ENCODE results near the gene SETD3.

SETD3 gene

DNA sequence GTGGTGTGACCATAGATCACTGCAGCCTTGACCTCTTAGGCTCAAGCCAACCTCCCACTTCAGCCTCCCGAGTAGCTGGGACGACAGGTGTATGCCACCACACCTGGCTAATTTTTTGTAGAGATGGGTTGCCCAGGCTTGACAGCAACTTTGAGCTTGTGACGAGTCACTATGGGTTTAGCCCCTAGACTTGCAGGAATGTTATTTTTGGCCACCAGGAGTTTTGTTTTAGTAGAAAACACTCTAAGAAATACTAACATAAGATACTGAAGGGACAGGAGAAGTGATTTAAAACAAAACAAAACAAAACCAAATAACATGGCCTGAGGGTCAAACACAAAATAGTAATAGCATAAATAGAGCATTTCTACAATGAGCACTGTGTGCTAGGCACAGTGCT, 26.4 kb downstream of the SETD3 start:
- DNase-seq, result no peak

DNA sequence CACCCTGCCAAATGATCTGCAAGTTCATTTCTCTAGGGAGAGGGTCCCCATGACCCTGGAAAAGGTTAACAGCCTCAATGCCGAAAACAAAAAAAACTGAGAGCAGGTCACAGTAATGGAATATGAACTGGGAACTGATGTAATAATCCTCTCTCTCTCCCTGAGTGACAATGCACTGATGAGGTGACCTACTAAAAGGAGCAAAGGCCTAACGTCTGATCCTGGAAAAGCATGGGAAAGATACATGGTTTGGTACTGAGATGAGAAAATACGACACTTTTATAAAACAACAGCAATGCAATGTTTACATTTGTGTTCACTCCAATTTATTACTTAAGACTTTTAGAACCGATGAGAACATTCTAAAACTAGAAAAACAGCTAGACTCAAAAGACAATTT, 27.7 kb downstream of the SETD3 start:
- no peak for DNase-seq

DNA sequence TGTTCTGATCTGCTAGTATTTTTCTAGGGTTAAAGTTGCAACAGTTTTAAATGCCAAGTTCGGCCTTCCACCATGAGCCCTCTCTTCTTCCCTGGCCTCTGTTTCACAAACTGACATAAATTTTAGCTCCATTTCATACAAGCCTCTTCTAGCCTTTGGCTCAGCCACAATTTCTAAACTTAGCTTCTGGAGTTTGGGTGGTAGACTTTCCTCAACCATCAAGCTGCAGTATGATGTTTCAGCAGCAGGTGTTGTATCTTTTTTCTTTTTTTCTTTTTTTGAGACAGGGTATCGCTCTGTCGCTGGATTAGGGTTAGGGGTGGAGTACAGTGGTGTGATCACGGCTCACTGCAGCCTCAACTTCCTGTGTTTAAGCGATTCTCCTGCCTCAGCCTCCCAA, 29.4 kb downstream of the SETD3 start:
- no peak for DNase-seq

DNA sequence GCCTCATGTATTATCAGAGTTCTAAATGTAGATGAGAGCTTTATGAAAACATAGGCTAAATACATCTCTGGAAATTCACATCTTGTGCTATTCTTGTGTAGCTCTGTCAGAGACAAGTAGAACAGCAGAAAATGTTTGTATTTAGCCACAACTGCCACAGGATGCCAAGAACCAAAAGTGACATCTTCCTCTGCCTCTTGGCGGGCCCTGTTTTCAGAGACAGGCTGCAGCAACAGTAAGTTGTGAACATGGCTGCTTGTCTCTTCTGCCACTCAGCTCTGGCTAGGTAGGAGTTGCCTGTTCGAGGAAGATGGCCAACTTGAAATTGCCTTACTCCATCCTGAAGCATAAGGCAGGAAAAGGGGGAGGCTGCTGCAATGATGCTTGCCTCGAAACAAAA, 30.4 kb downstream of the SETD3 start:
- DNase-seq, result no peak

DNA sequence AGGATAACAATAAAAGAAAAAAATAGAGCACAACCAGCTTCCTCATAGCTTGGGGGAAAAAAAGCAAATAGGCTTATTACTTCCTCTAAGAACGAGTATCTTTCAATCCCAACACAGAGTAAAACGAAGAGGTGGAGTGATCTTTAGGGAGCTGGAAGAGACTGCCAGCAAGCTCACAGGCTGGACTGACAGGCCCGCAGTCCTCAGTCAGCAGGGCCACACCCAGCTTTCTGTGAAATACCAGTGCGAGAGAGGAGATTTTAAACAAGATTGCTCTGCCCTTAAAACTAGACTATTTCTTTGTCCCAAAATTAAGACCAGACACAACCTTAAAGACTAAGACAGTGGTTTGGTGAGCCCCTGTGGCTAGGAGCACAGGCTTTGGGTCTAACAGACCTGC, 32.9 kb downstream of the SETD3 start:
- no peak for DNase-seq

DNA sequence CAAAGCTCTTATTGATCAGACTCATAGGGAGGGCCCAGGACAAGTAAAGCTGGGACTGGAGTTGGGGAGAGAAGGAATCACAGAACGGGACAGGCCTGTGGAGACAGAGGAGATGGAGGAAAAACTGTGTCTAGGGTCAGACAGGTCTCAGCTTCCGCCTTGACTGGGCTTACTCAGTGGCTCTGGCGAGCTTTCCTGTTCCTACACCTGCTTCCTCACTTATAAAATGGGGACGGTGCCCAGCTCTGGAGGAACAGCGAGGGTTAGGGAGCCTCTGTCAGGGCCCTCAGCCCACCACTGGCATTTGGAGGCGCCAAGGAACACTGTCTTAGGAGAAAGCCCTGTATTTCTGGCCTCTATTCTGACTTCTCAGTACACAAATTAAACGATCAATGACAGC, 34.7 kb downstream of the SETD3 start:
- no peak for DNase-seq

DNA sequence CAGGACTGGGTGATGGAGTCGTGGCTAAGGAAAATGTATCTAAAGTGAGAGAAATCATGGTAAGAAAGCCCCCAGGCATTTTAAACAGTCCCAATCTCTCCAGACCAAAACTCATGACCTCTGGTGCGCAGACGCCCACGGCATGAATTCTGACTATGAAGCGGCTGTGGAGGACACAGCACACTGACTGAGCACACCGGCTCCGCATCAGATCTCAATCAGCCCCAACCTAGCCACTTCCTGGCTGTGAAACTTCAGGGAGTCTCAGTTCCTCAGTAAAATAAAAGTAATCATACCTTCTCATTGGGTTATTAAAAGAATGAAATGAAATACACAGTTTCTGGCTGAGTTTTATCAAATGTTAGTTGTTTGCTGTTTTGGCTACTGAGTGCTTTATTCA, 38.7 kb downstream of the SETD3 start:
- DNase-seq, result no peak

DNA sequence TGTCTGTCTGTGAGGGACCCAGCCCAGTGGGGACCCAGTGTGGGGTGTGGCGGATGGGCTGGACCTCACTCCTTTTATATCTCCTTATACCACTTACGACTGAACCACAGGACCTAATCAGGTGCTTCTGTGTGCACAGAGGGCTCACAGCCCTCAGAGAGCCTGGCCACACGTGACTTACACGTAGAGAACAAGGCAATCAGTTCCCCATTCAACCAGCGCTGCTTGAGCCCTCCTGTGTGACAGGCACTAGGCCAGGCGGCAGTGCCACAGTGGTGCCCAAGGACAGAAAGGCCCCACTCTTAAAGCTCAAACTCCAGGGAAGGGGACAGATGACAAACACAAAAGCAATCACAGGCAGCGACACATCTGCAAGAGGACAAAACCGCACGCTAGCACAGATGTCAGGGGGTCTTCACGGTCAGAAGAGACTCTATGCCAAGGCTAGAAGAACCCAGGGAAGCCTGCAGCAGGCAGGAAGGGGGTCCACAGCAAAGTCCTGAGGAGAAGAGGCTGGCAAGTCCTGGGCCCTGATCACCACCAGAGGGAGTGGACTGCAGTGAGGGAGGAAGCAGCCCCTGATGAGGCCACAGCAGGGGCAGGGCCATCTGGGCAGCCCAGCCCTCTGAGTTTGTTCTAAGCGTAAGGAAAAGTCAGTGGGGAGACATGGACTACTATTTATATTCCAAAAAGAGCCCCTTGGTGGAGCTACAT, 39.3 kb downstream of the SETD3 start:
- no peak for DNase-seq

DNA sequence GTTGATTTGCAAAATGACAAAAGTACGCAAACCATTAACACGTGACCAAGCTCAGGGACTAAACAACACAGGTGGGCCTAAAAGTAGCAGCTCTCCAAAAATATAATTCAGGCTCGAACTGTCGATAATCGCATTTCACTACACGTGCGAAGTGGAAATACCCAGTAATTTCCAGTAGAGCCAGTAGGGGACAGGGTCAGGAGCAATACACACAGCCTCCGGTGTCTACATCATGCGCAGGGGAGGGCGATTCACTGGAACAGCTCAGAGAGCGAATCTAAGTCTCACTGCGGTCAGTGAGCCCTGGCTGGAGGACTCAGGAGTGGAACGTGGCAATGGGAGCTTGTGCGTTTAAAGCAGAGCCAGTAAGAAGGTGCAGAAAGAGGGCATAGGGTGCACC, 40.4 kb downstream of the SETD3 start:
- DNase-seq, result no peak

DNA sequence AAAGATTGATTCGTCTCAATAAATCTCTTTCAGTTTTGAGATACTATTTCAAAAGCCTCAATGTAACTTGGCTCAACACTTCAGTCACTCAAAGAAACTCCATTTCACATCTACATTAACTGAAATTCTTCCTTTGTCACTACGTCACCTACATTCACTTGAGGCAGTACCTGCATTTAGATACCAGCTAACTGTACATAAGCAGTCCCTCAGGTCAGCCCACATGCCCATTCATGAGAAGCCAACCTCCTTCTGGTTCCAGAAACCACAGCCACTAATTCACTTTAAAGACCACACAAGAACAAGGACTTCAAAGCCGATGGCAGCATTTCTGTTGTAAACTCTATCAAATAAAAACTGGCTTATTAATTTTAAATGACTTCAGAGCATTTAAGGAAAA, 43.0 kb downstream of the SETD3 start:
- DNase-seq, result no peak

DNA sequence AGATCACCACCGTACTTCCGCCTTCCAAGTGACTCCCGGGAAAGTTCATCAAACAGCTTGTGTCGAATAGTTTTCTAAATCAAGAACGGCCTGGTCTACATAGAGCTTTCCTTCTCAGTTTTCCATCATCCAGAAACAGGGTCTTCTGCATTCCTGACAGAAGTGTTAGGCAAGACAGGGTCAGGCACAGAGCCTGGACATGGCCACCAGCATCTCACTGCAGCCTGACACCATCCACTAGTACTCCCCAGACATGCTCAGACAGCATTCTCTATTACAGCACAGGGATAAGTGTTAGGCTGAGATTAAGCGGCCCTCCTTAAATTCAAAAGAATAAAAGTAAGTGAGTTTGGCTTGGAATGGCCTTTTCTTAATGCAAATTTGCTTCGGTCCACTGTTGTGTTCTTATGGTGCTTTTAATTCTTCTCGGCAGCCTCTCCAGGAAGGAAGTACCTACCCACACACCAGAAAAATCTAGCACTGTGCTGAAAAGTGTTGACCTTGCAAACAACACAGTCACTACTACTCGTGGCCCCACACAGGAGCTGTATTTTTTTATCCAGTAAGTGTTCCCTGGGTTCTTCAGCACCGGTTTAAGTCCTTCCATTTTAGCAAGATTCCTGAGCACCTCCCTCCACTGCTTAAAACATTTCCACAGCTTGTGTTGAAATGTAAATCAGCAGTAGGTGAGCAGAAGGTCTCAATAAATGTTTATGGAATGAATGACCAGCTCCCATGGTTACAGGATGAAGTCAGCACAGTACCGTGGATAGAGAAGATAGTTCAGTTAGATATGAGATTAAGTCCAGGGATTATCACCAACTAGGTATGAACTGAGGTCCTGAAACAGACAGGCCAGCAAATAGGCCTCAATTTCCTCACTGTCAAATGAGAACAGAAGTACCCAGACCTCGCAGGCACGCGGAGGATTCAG, 44.1 kb downstream of the SETD3 start:
- DNase-seq, result no peak

DNA sequence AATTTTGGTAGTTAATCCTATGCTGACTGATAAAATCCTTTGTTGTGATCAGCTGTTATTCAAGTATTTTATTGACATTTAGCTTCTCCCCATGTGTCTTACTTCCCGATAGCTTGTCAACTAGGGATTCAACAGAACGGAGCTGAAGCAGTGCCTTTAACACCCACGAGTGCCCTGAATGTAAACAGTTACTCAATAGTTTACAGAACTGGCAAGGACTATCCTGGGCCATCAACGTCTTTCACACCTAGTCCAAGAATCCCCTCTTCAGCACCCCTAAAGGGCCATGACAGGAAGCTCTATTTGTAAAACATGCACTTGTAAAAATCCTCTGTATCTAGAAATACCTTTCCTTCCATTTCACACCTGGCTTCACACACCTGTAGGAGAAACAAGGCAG, 45.3 kb downstream of the SETD3 start:
- DNase-seq, result no peak

DNA sequence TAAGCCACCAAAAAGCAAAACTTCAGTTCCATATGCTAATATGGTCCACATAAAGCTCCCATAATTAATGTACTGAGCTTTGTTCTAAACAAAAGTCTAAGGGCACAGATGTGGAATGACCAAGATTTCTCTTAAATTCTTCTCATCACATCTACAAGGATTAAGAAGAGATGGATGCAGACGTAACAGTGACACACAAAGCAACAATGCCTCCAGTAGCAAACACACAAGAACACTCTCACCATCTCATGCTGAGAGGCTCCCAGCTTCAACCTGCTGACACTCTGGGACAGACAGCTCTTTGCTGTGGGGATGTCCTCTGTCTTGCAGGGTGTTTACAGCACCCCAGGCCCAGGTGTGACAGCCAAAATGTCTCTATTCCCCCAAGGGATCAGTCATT, 48.2 kb downstream of the SETD3 start:
- no peak for DNase-seq

DNA sequence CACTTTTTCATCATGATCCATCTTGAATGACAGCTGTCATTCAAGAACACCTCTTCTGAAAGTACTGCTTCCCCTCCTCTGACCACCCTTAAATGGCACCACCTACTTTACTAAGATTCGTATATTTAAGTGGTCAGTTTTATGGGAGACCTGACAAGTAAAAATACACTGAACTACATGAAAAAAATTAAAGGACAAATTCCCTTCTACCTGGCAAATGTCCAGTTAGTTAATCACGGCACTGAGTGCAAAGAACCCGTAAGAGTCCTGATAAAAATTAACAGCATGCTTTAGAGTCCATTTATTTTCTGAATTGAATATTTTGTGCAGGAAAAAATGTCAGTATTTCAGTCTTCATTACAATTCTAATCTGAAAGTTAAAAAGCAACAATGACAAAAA, 48.7 kb downstream of the SETD3 start:
- no peak for DNase-seq

DNA sequence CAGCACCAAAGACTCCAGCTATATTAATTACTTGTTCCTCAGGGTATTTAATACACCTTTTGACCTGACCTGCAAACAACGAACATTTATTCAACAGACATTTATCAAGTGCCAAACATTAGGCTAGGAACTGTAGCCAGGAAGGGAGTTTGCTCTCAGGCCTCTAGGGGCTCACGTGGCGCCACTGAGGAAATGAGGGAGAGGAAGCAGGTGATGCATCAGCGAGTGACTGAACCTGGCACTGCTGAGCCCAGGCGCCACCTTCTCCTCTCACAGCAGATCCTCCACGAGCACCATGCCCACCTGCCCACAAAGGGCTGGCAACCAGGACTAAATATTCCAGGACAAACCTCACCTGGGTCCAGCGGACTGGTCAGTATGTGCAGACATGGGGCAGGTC, 50.2 kb downstream of the SETD3 start:
- no peak for DNase-seq

DNA sequence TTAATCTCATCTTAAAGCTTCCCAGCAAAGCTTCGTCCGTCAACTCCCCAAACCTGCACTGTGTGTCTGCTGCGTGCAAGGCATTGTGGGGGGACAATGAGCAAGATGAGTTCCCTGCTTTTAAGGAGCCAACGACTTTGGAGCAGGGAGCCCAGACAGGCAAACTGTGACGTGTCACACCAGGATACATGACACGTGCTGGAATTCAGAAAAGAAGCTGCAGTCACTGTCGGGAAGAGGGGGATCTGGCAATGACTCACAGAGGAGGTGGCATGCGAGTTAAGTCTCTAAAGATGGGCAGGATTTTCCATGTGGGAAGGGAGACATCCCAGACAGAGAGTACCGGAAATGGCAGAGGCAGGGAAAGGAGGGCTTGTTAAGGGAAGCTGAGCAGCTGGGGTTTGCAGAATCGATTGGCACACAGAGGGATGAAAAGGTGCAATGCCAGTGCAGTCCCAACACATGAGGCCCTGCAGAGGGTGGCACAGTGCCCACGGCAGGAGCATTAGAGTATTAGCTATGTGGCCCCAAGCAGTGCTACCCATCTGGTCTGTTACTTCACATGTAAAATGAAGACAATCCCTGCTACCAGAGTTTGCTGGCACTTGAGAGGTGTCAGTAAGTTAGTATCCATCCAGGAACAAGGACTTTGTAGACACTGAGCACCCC, 52.9 kb downstream of the SETD3 start:
- no peak for DNase-seq

DNA sequence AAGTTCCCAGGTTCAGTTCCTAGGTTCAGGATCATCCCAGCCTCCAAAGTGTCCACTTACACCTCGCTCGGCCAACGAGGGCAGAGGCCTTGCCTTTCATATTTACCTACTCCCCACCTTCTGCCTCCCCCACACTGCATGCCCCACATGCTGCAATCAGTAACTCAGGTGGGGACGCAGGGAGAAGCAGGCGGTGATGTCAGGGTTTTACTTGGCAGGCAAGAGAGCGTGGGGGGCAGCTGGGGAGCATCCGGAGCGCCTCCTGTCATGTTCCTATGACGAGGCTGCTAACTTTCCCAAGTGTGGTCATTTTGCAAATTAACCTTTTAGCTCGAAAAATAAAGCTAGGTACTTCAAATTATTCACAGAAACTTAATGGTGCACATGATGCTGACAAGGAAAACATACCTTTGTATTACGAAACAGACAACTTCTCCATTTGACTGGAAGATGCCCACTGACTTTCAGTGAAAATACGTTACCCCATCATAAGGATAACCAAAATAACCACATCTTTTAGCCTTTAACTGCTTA, 53.8 kb downstream of the SETD3 start:
- no peak for DNase-seq

DNA sequence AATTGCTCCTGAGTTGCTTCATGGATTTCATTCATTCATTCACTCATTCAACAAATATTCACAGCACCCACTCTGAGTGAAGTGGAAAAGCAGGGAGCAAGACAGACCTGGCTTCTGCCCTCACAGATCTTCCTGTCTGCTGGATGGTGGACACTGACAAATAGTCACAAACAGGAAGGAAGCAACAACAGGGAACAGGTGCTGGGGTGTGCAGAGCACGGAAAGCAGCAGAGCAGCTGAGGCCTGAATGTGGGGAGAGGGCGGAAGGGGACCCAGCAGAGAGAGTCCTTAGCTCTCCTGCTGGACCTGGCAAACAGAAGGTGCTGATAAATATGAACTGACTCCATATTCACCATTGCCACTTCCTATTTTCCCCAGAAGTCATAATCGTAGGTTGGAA, 54.4 kb downstream of the SETD3 start:
- DNase-seq, result no peak

DNA sequence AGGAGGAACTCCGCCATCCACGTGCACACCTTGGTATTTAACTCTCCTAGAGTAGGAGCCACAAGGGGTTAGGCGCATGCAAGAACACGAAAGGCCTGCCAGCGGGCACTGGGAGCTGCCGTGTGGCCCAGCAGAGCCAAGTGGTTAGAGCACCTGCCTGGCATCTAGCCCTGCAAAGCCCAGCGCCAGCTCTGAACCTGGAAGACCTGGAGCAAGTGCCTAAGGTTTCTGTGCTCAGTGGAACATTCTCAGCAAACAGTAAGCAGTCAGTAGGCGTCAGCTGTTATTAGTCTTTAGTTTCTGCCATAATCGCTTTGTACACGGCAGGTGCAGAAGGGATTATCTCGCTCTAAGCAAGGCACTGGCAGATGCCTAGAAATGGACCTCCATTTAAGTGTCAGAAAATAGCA, 55.4 kb downstream of the SETD3 start:
- DNase-seq, result no peak

DNA sequence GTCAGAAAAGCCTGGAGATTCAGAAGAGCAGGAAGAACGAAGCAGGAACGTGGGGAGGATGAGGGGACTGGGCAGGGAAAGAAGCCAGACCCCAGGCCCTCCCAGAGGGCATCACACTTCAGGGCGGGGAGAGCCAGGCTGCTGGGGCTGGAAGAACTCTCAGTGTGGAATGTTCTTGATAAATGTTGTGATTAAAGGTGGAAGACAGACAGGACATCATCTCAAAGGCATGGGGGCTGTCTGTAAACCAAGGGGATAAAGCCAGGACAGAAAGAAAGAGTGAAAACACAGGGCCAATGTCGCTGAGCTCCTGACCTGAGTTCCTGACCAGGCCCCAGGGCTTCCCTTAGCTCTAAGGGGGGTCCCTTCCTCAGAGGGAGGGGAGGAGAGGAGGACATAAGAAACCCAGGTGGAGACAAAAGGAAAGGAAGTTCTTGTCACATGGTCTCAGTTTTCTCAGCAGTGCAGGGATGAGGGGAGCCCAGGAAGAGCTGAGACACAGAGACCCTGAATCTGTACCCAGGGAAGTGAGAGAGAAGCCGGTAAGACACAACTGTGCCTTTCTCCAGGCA, 56.3 kb downstream of the SETD3 start:
- DNase-seq, result no peak

DNA sequence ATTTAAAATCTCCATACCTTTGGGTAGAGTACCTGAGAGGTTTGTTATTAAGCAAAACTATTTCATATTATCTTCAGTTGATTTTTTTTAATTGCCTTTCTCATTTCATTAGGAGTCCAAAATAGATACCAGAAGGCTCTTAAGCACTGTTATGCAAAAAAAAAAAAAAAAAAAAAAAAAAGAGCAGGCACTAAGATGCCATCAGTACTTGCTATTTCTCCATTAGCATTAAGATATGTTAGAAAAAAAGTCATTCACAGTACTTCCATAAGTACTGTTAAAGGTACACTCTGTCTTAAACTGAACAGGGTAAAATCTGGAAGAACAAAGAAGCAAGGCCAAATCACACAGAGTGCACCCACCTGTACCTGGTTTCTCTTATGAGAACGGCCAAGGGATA, 57.2 kb downstream of the SETD3 start:
- no peak for DNase-seq

DNA sequence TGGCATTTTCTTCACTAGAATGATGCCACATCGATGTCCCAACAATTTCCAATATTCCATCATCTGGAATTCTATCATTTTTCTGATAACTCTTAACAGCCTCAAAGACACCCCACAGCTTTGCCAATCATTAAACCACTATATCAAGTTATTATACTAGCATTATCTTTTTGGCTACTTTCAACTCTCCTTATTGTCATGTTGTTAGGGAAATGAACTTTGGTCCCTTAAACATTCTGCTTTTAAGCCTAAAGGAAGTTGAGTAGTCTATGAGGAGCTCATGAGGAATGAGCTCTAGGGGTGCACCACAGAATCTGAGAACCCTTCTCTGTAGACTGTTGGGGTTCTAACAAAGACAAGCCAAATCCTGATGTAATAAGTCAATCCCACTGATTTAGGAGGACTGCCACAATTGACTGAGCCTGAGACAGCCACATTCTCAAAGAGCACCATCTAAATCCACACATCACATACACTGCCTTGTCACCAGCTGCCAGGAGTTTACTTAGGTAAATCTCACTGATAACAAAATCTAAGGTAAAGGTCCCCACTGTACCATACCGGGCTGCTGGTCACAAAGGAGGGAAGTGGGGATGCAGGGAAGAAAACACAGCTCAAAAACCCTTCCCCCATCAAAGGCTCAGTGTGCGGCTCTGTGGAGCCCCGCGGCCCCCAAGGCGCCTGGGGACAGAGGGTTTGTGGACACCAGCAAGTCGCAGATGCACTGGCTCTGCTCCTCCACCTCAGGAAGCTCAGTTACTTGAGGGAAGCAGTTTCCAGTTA, 58.2 kb downstream of the SETD3 start:
- DNase-seq, result no peak
